CD4-positive, alpha-beta T cell treated with Interleukin-6 at 100 ng/mL for 8 hours (primary cell): ENCODE data around the gene CMSS1.

Source experiments
- DNase-seq: peaks from one replicate; pipeline ENCODE4 v3.0.0-alpha.2; 2020; ENCODE audit warnings: mixed read lengths, low spot score

Gene CMSS1

DNA sequence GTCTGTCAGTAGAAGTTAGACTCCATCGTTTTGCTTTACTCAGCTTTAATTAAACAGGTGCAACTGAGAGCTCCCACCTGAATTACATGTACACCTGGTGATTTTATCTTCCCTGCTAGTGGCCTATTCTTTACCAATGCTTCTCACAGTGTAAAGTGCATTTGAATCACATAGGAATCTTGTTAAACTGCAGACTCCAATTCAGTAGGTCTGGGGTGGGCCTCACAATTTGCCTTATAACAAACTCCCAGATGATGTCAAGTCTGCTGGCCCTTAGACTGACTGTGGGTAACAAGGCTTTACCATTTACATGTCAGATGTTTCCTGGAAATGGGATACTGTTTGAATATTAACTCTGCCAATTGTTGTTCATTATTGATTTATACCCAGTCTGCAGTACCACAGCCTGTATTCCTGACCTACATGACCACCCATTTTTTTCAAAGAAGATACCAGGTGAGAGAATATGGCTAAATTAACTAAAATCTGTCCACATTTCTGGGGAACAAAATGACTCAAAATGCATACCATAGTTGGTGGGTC lies 37.2 kb downstream of the CMSS1 start:
- no peak for DNase-seq

DNA sequence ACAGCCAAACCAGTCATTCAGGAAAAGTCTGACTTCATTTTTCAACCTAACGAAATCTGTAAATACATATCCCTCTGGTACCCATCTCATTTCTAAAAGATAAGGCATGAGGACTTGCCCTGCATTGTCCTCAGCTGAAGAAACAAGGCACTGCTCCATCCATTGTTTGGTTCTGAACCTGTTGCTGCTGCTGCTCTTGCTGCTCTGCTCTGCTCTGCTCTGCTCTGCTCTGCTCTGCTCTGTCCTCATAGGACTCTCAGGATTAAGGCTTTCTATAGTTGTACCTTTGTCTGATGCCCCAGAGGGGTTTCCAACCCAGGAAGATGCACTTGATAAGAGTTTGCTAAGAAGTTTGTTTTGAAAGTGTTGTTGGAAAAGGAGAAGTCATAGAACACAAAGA lies 38.2 kb downstream of the CMSS1 start:
- no peak for DNase-seq

DNA sequence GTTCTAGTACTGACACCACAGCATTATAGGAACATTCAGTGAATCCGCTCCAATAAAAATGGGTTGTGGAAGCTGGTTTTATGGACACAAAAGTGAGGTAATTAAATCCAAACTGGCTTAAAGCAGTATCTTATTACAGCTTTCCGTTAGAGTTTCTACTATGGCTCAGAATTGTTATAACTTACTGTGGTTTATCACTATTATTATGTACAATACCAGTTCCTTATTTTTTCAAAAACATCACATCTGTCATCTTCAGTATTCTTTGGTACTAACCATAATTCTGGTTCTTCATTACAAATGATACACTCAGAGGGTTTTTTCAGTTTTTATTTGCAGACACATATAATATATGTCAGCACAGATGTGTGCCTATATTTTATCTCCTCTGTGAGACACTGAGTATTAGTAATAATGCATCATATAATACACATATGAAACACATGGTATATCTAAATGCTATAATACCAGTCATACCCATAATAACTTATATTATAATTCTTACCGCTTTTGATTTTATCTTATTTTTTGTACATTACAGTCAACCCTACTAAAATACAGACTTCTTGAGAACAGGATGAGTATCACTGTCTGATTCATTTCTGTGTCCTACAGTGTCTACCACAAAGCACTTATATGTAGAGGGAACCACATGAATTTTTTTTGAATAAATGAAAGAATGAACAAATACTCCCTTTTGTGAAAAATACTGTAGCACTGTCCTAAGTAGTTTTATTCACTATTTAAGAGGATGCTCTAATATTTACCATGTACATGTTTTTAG lies 39.0 kb downstream of the CMSS1 start:
- DNase-seq: no peak

DNA sequence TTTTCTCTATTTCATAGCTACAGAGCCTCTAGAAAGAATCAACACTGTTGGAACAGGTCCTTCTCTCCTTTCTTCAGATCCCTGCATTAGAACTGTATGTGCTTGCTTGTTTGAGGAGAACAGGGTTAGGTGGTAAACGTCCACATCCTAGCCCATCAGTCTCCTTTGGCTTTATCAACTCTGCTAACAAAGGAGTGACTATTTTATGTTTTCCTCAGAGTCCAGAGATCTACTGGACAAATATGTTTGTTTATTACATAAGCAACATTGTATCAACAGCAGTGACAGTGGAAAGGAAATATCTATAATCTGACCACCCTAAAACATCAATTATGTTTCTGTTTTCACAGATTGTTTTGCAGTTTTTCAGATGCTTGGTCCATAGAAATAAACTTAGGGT lies 39.6 kb downstream of the CMSS1 start:
- no peak for DNase-seq

DNA sequence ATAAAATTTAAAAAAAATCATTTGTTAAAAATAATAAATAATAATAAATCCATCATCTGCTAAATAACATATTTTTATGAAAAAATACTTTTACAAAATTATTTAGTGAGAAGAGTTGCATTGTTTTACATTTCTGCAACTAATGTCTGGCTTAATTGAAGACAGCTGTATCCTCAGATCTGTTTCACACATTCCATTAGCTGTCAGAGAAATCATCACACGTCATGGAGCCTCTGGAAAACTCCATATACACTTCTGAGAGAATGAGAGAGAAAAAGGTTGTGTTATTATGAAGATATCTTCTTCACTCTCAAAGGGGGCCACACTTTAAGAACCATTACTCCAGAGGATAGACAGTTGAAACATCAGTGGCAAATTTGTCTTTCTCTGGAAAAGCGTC lies 40.8 kb downstream of the CMSS1 start:
- no peak for DNase-seq

DNA sequence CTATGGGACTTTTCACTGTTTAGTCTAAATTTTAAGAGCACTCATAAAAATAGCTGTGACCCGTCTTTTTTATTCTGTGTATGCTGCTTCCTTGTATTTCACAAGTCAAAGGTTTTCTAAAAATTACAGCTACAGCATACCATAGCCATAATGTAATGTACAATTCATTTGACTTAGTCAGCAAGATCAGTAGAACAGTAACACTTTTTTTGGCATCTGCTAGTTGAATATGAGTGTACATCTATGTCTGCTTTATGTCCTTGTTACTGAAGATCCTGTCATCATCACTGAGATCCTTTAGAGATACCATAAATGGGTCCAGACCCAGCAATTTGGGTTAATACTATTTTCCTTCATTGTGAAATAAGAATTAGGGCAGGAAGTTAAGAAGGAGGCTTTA lies 42.2 kb downstream of the CMSS1 start:
- DNase-seq: no peak

DNA sequence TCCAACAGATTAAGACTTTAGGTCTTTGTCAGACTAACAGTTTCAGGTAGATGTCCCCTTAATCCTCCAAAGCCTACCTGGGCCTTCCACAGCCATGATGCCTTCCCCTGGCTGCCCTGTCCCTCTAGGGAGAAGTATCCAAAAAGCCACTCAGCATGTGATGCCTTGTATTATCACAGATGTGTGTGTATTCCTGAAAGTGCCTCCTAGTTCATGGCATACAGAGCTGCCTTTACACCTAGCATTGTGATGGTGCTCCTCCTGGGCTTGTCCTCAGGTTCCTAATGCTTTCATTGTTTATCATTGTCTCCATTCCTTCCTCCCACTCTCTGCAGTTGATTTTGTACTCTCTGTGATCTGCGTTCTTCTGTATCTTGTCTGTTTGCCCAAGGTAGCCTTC lies 43.6 kb downstream of the CMSS1 start:
- DNase-seq: no peak

DNA sequence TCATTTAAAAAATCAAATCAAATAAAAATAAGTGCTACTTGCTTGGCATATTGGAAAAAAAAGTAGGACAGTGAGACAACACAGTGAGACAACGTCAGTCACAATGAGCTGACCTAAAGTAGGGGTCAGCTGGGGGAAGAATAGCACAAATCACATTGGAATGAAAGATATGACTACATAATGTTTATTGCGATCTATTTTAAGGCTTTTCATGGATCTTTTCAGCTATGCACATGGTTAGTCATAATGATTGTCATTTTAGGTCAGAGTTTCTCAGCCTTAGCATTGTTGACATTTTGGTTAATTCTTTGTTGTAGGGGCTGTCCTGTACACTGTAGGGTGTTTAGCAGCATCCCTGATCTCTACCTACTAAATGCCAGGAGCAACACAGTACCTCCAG lies 44.5 kb downstream of the CMSS1 start:
- no peak for DNase-seq

DNA sequence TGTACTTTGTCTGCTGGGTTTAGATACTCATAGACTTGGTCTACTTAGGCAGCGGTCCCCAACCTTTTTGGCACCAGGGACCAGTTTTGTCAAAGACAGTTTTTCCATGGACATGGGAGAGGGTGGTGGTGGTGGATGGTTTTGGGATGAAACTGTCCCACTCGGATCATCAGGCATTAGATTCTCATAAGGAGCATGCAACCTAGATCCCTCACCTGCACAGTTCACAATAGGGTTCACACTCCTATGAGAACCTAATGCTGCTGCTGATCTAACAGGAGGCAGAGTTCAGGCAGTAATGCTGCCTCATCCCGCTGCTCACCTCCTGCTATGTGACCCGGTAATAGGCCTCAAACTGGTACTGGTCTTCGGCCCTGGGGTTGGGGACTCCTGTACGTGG lies 45.3 kb downstream of the CMSS1 start:
- no peak for DNase-seq

DNA sequence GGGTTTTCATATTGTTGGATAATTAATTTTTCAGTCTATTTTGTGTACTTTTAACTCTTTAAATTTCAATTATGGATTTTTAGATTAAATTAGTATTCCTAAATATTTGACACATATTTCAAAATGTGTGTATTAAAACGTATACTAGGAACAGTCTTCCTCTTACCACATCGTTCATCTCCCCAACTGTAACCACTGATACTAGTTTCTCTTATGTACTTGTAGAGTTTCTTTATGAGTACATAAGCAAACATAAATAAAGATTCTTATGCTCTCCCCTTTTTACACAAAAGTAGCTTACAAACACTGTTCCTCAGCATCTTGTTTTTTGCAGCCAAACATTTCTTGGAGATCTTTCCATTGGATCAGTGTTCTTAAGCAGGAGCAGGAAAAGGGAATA lies 45.9 kb downstream of the CMSS1 start:
- no peak for DNase-seq

DNA sequence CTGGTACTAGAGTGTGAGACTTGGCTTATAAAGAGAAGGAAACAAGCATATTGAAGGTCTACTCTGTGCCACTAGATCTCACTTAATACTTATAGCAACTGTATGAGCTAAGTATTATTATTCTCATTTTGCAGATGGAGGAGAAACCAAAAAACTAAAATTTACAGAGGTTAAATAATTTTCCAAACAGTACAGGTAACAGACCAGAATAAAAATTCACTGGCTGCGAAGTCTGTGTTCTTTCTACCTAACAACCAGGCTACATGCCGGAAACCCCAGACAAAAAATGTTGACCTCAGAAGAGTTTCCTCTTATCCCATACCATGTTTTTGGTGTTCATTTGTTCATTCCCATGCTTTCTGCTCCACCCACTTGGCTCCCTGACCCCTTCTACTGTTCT lies 46.6 kb downstream of the CMSS1 start:
- no peak for DNase-seq

DNA sequence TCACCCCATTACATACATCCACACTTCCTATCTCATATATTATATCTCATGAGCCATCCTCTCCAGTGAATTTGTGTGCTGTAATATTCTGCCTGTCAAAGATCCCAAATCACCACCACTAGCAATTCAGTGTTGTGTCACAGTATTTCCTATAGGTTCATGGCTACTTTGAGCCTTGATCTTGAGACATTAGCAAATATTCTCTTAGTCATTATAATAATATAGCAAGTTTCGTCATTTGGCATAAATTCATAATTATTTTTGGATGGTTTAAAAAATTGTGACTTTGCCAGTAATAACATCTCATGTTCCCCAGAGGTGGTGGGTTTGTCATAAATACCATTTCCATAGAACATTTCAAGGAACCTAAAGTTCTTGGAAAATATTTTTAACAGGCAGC lies 47.7 kb downstream of the CMSS1 start:
- DNase-seq: no peak

DNA sequence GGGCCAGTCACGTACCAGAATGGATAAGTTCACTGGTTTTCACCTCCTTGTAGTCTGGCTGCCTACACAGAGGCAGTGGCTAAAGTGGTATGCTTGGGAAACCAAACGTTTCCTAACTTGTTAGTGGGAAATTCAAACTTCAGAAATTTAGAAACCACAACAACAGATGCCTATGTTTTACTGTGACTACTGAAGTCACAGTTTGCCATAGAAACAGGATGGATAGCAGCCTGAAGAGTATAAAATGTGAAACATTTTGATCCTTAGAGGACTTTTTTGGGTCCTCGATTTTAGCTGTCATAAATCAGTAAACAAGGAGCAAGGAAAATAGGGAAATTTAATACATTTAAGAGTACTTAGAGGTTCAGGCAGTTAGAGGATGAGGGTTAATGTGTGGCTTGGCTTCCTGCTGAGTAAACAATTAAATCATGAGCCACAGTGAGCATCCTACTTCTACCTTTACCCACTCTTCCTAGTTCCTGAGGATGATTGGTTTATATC lies 48.6 kb downstream of the CMSS1 start:
- DNase-seq: no peak

DNA sequence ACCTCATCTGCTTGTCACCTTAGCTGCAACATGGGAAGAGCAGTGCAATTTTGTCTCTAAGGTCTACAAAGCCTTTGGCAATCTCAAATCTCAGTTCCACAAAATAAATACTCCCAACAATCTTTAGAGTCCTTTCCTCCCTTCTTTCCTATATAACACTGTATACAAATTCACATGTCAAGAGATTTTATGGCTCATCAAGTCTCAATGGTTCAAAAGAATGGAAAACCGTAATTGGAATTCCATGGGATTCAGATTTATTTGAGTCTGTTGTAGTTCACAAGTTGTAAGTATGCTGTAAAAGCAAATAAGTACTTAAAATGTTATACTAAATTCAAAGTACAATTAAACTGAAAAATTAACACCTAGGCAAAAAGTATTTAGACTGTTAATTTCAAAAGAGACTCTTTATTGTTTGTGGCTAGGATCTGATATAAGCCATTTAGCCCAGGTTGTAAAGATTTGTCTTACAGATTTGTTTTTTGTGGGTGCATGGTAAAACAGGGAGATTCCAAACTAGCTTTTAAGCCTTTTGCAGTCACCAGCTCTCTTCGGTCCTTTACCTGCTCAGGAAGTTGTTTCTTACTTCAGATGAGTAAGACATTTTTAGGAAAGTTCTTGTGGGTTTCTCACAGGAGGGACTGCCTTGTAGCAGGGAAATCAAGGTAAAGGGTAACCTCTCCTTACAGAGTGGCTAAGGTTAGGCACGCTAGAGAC lies 50.1 kb downstream of the CMSS1 start:
- no peak for DNase-seq

DNA sequence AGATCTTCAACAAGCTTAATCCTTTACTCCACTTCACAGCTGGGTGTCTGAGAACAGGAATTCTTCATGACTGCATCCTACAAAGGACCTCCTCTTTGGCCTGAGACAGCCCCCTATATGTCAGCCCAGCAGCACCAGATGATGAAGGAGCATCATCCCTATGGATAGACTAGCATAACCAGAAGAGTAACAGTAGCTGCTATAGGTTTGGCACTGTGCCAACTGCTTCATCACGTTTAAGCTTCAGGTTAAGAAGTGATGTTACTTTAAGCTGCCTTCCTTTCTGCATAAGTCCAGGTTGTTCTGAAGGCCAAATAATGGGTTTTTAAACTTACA lies 50.6 kb downstream of the CMSS1 start:
- DNase-seq: no peak

DNA sequence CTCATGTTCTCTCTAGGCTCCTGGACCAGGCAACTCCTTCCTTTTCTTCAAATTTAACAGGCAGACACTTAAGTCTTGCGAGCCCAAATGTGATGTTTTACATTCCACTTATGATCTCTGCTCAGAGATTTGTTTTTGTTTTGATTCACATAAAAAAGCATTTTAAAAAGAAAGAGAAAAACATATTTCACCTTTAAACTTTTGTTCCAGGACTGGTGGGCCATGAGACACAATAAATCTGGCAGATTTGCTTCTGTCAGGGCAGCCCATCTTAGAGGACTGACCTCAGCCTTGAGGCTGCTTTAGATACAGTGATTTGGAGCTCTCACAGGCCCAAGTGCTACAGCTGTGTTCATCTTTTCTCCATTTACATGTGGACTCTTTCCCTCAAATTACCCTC lies 52.0 kb downstream of the CMSS1 start:
- DNase-seq: no peak

DNA sequence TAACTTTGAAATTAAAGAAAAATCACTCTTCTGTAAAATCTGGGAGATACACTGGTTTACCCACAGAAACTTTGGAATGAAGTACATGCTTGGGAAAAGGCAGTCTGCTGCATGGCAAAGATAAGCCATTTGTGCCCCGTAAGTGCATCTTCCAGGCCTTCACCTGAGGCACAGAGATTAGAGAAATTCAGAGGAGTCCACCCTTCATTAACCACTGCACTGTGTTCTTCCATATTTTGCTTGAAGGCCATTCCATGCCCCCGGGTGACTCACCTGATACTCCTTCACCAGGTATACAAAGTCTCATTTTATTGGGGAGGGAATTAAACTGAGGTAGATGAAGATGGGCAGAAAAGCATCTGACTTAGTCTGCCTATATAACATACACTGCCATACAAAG lies 53.0 kb downstream of the CMSS1 start:
- no peak for DNase-seq

DNA sequence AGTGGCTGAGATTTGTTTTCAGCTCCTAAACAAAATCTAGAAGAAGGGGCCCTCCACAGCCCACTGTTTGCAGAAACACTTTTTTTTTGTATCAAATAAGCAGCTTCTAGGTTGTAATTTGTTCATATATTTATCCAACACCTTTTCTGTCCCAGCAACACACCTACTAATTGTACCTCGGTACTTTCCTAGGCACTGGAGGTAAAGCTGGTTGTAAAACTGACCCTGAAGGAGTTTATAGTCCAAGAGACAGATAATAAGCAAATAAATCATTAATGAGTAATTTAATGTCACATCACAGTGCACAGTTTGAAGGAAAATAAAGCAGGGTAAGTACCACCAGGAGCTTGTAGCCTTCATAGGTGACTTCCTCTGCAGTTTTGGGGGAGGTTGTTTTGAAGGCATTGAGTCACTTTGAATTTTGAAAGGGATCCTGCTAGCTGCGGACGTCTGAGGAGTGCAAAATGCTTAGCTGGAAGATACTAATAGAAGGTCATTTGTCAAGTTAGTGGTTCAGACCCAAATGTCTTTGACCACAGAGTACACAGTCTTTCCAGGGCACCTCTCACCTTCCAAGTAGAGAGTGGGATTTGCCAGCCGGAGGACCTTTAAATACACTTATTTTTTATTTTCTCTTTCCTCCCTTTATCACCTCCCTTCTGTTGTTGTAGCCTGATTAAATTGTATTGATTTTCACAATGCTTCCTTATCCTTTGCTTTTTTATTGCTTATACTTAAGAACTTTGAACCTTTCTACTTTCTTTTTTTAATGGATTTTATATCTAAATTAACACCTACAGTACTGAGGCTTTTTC lies 53.8 kb downstream of the CMSS1 start:
- no peak for DNase-seq

DNA sequence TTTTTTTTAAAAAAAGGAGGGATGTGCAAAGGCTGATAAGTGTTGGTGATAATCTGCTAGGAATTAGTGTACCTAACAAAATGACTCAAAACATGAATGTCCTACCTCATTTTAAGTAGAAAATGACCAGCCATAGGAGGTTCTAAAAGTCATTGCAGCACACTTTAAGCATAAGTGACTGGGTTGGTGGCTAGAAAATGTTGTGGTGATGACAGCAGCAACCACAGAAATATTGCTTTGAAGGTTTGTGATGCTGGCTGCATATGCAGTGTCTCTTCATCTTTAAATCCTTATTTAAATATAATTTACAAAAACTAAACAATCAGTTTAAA lies 55.2 kb downstream of the CMSS1 start:
- DNase-seq: no peak

DNA sequence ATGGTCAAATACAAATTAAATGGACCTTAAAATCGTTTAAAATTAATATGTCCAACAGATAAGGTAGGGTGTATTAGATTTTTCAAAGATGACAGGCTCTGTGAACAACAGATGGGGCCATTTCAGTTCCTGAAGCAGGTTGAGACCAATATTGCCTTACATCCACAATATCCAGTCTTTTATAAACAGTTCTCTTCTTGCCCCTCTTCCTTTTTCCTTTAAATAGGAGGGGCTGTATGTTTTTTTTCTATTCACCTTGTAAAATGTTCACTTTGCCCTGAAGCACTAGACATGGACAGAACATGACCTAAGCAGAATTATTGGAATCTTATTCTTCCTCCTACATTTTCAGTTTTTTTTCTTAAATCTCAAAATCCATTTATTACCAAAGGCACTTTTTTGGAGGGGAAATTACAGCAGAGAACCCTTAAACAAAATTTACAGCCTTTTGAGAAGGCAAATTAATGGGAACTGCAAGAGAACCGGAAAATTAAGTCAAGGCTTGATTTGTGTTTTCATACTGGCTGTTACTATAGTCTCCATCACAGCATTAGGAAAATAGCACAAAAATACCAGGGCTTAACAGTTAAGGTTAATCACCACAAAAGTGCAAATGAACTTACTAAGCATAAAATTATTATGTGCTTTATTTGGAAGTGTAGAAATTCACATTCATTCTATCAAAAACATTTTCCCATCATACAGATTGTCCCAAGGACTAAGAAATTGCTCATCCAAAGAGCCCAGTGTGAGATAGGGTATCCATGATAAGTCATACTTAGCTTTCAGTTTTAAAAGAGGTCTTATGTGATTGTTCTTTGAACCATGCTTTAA lies 55.8 kb downstream of the CMSS1 start:
- no peak for DNase-seq

DNA sequence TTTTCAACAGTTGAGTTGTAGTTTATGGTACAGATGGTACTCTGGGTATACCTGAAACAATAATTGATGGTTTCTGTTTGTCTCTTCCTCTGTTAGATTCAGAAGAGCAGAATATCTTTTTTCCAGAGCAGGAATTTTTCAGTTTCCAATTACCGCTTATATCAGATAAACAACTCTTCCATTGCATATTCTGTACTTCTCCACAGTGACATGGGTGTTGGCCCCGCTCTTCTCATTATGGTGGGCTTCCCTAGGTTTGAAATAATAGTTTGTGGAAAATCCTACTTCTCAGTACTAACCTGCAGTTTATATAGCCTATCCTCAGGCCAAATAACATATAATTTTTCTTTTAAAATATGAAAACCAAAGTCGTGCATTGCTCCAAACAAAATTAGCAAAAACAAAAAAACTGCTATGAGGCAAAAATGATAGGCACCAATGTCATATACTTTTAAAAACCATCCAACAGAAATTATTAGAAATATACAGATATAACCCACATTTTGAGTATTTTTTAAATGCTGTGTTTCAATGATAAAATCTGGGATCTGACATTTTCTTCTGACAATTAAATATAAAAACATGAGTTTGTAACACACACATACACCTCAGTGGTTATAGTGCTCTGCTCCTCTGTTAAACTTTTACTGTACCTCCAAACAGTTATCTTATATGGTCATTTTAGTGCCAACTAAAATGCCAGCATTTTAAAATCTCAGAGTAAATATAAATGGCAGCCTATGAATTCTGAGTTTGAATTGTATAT lies 56.8 kb downstream of the CMSS1 start:
- DNase-seq: no peak
